Stomach (tissue), 4 donors: ENCODE measurements around the gene SPTLC1.

Experiments
- CTCF ChIP-seq, 7 experiments: fragments of 450-650 bp in 4 of 7; fragments of 200-600 bp in 3 of 7; sonication (generic) in 3 of 7; IDR thresholded peaks; one replicate each; pipeline ENCODE4 v1.5.1; 2016 to 2019; ENCODE audit warnings: antibody characterized with exemption in 7 of 7, control low read depth in 2 of 7, mild to moderate bottlenecking in 1 of 7
- EP300 ChIP-seq: sonication (generic); formaldehyde crosslinking; IDR thresholded peaks from one replicate; pipeline ENCODE4 v1.6.1; 2017; ENCODE audit warnings: antibody characterized with exemption
- POLR2A ChIP-seq, 4 donors: fragments of 450-650 bp; IDR thresholded peaks; one replicate each; pipeline ENCODE4 v1.6.1; 2016; ENCODE audit warnings: antibody characterized with exemption in 4 of 4, control low read depth in 2 of 4, mild to moderate bottlenecking in 1 of 4, moderate library complexity in 1 of 4
- POLR2AphosphoS5 ChIP-seq, 3 donors: sonication (generic); formaldehyde crosslinking; IDR thresholded peaks; one replicate each; pipeline ENCODE4 v1.6.1; 2016; ENCODE audit warnings: antibody characterized with exemption in 3 of 3

GRCh38 chr9:92140074-92140753 is 25.0 kb upstream of the SPTLC1 start:
- TF ChIP-seq CTCF (IDR thresholded peaks at IDR 0.05) (peak in 5 of 7 experiments; percentile 71 to 94 (median 90)), POLR2A (IDR thresholded peaks at IDR 0.05) (no peak), EP300 (no peak), POLR2AphosphoS5 (IDR thresholded peaks at IDR 0.05) (peak in 1 of 3 donors; percentile 11)
